B cell (primary cell): ENCODE results near the gene HDAC9. TPM values are rescaled to one million over a fixed set of nuclear protein-coding genes. Genes with fewer than 3 reads are reported as not detected.

Experiments
- ATAC-seq: fragments of 200-7000 bp; cut with Tn5 transposase; one replicate; pipeline ENCODE4 v1.10.0; 2021; ENCODE audit warnings: low read depth, mild to moderate bottlenecking, moderate number of reproducible peaks, moderate library complexity
- CTCF ChIA-PET: fragments of 350-600 bp; sonication (Branson Sonifier 250); formaldehyde crosslinking; loops from one replicate; lab custom pipeline; 2021; ENCODE audit warnings: antibody characterized with exemption, inconsistent platforms; lab: Charles Lee
- POLR2A ChIA-PET: fragments of 350-600 bp; sonication (Branson Sonifier 250); formaldehyde crosslinking; loops from one replicate; lab custom pipeline; 2021; ENCODE audit warnings: antibody characterized with exemption; lab: Charles Lee
- DNase-seq: peaks from one replicate; pipeline ENCODE4 v3.0.0; 2013
- H2AFZ ChIP-seq: 2 replicates; pipeline ENCODE4 v1.6.1; 2012; ENCODE audit warnings: mild to moderate bottlenecking, low read depth, low read length; ENCODE audit not compliant: insufficient read depth, poor library complexity, severe bottlenecking
- H3K27ac ChIP-seq, 2 donors: 1 replicate in 1 of 2; 2 replicates in 1 of 2; pipeline ENCODE4 v1.5.1; 2012 to 2013; ENCODE audit warnings: low read length in 2 of 2, mild to moderate bottlenecking in 2 of 2, moderate library complexity in 1 of 2
- H3K27me3 ChIP-seq, 4 experiments: fragments of 200-600 bp in 1 of 4; sonication (generic) in 1 of 4; replicated peaks in 1 of 4; 1 replicate in 2 of 4; 2 replicates in 2 of 4; pipeline versions ENCODE4 v1.6.1 to v1.7.0; 2013 to 2016; ENCODE audit warnings: low read length in 3 of 4, mild to moderate bottlenecking in 2 of 4, mixed read lengths in 1 of 4, moderate library complexity in 1 of 4; ENCODE audit not compliant: insufficient read depth in 4 of 4, control insufficient read depth in 3 of 4; ENCODE audit errors: control extremely low read depth in 1 of 4
- H3K36me3 ChIP-seq, 2 experiments: replicated peaks in 1 of 2; 1 replicate in 1 of 2; 2 replicates in 1 of 2; pipeline versions ENCODE4 v1.6.1 to v1.7.1; 2013; ENCODE audit warnings: low read length in 1 of 2; ENCODE audit not compliant: insufficient read depth in 2 of 2, control insufficient read depth in 1 of 2; ENCODE audit errors: control extremely low read depth in 1 of 2, extremely low read depth in 1 of 2
- H3K4me1 ChIP-seq, 2 donors: fragments of 200-600 bp in 1 of 2; sonication (generic) in 1 of 2; 1 replicate in 1 of 2; 2 replicates in 1 of 2; pipeline versions ENCODE4 v1.5.1 to v1.6.1; 2013 to 2017; ENCODE audit warnings: low read length in 2 of 2; ENCODE audit not compliant: control insufficient read depth in 2 of 2, insufficient read depth in 2 of 2
- H3K4me2 ChIP-seq: replicated peaks from 2 replicates; pipeline ENCODE3; 2012; ENCODE audit warnings: mild to moderate bottlenecking, low read depth, low read length; ENCODE audit not compliant: poor library complexity, severe bottlenecking
- H3K4me3 ChIP-seq, 5 experiments: fragments of 200-600 bp in 1 of 5; sonication (generic) in 1 of 5; 1 replicate in 3 of 5; 2 replicates in 2 of 5; pipeline versions ENCODE4 v1.5.1 to v1.7.0; 2011 to 2016; ENCODE audit warnings: low read length in 4 of 5, mild to moderate bottlenecking in 4 of 5, low read depth in 2 of 5, control low read depth in 1 of 5, moderate library complexity in 1 of 5; ENCODE audit not compliant: insufficient read depth in 1 of 5; ENCODE audit errors: control extremely low read depth in 1 of 5, extremely low read depth in 1 of 5
- H3K79me2 ChIP-seq: fragments of 200-600 bp; sonication (generic); one replicate; pipeline ENCODE4 v1.6.0; 2016; ENCODE audit warnings: low read length; ENCODE audit not compliant: control insufficient read depth, insufficient read depth
- H3K9ac ChIP-seq: fragments of 200-600 bp; sonication (generic); 2 replicates; pipeline ENCODE4 v1.6.1; 2017; ENCODE audit warnings: mild to moderate bottlenecking, low read length, moderate library complexity
- H3K9me3 ChIP-seq, 3 donors: one replicate each; pipeline versions ENCODE4 v1.6.1 to v1.7.1; 2013; ENCODE audit warnings: low read length in 2 of 3; ENCODE audit not compliant: control insufficient read depth in 2 of 3, insufficient read depth in 1 of 3; ENCODE audit errors: control extremely low read depth in 1 of 3
- H4K20me1 ChIP-seq: 2 replicates; pipeline ENCODE4 v1.6.0; 2012; ENCODE audit warnings: mild to moderate bottlenecking, low read length; ENCODE audit not compliant: insufficient read depth, control insufficient read depth, poor library complexity, severe bottlenecking
- H3K27ac Mint-ChIP-seq: one replicate; pipeline ENCODE4 v1.8.0; 2021; ENCODE audit warnings: mixed read lengths
- H3K27me3 Mint-ChIP-seq: one replicate; pipeline ENCODE4 v1.8.0; 2021; ENCODE audit warnings: mixed read lengths
- H3K4me1 Mint-ChIP-seq: one replicate; pipeline ENCODE4 v1.8.0; 2021; ENCODE audit warnings: mixed read lengths
- H3K4me3 Mint-ChIP-seq: one replicate; pipeline ENCODE4 v1.8.0; 2021; ENCODE audit warnings: mixed read lengths
- H3K9me3 Mint-ChIP-seq: one replicate; pipeline ENCODE4 v1.8.0; 2022; ENCODE audit warnings: mixed read lengths; ENCODE audit not compliant: insufficient read depth
- CTCF ChIP-seq: fragments of 200-600 bp; IDR thresholded peaks from one replicate; pipeline ENCODE4 v1.8.0; 2022; ENCODE audit warnings: antibody characterized with exemption, mild to moderate bottlenecking
- EZH2 ChIP-seq: IDR thresholded peaks from 2 replicates; pipeline ENCODE4 v1.6.1; 2012; ENCODE audit warnings: borderline replicate concordance, low read depth, mild to moderate bottlenecking, moderate library complexity, low read length; ENCODE audit not compliant: insufficient read depth, poor library complexity, severe bottlenecking
- WGBS: methylation state at CpG from one replicate; pipeline ENCODE4 v1.1.5; 2013; ENCODE audit warnings: missing lambda C conversion rate; ENCODE audit not compliant: insufficient coverage; 5-methylcytosine and 5-hydroxymethylcytosine counted together
- intact Hi-C: fragments of 100-400 bp; cut with micrococcal nuclease; formaldehyde crosslinking; loops from one replicate; pipeline ENCODE4 v1.10.0; 2022
- polyA plus RNA-seq: library from polyadenylated mRNA; depleted of rRNA; stranded (reverse); fragments of >200 nt; gene quantifications from 2 replicates; pipeline ENCODE4 v1.2.3, GENCODE V29; 2012
- total RNA-seq, 2 donors: library from RNA; stranded (reverse); fragments of 120-200 nt in 1 of 2; gene quantifications; 1 replicate in 1 of 2; 2 replicates in 1 of 2; pipeline versions ENCODE4 v1.2.3 to v1.2.4, GENCODE V29; 2013 to 2022

HDAC9 gene
- total and polyA plus RNA-seq, 2 donors (not counting 1 experiment from before 2014, with no cell fraction given): 49.1 to 64.8 TPM

- no peak overlapping the region for H2AFZ ChIP-seq
- DNase-seq: no peak
- H3K79me2 ChIP-seq: no peaks in the 10 kb centered on the region
- Mint-ChIP-seq H3K27ac (no peak overlapping the region), H3K9me3 (peaks cover 1% of the 10 kb centered on the region), H3K4me3 (no peak overlapping the region), H3K27me3 (no peaks in the 10 kb centered on the region), H3K4me1 (no peaks in the 10 kb centered on the region)
- CTCF ChIA-PET: no interaction called here
- H4K20me1 ChIP-seq: no peaks in the 10 kb centered on the region
- peaks cover 0 to 2% (median 0%) of the 10 kb centered on the region in 3 donors for H3K9me3 ChIP-seq
- no peak overlapping the region for H3K9ac ChIP-seq
- TF ChIP-seq CTCF (no peak), EZH2 (no peak)
- POLR2A ChIA-PET: no interaction called here
- H3K4me1 ChIP-seq: no peaks in the 10 kb centered on the region
- H3K27me3 ChIP-seq: no peaks in the 10 kb centered on the region
- intact Hi-C loops: no loop called here
- ATAC-seq: no peak
- H3K4me3 ChIP-seq: no peak overlapping the region
- H3K4me2 ChIP-seq: no peak overlapping the region
- H3K36me3 ChIP-seq: no peaks in the 10 kb centered on the region
- H3K27ac ChIP-seq: no peak overlapping the region
Measured at GRCh38 chr7:18860221-18860620, 364.7 kb downstream of the HDAC9 start.

- CTCF ChIA-PET: no interaction called here
- ATAC-seq (no peak), DNase-seq (no peak)
- Histone ChIP-seq H3K27ac (no peak overlapping the region), H3K27me3 (no peaks in the 10 kb centered on the region), H3K36me3 (no peaks in the 10 kb centered on the region), H3K9me3 (peaks cover 0 to 2% (median 0%) of the 10 kb centered on the region in 3 donors), H3K9ac (no peak overlapping the region), H3K4me3 (no peak overlapping the region), H3K79me2 (no peaks in the 10 kb centered on the region), H4K20me1 (no peaks in the 10 kb centered on the region), H3K4me2 (no peak overlapping the region), H3K4me1 (no peaks in the 10 kb centered on the region), H2AFZ (no peak overlapping the region)
- Mint-ChIP-seq H3K27me3 (no peaks in the 10 kb centered on the region), H3K9me3 (peaks cover 1% of the 10 kb centered on the region), H3K4me1 (no peaks in the 10 kb centered on the region), H3K27ac (no peak overlapping the region), H3K4me3 (no peak overlapping the region)
- TF ChIP-seq EZH2 (no peak), CTCF (no peak)
- no CpG with 5 or more reads among the region's 4 CpGs for WGBS
- intact Hi-C loops: no loop called here
- POLR2A ChIA-PET: no interaction called here
Measured at GRCh38 chr7:18861514-18862118, 366.1 kb downstream of the HDAC9 start.
